HFF-Myc (cell line): ENCODE results near the gene PFKP.
"Not testable (repeated sequence)": the region's sequence is repeated elsewhere in the genome, so short reads cannot be mapped to it uniquely, and the experiment has no call there.

Experiments used
- DNase-seq: peaks from one replicate; pipeline ENCODE4 v3.0.0-alpha.2; 2011; ENCODE audit warnings: low read depth; ENCODE audit errors: extremely low read depth
- H3K4me3 ChIP-seq: replicated peaks from 2 replicates; pipeline ENCODE4 v1.5.1; 2011; ENCODE audit warnings: low read depth, mild to moderate bottlenecking, control low read depth, low read length
- TF ChIP-seq, protein P1 (sequence below): IDR thresholded peaks from 2 replicates; pipeline ENCODE4 v1.5.1; 2012; ENCODE audit warnings: mild to moderate bottlenecking, low read depth, low read length, control low read depth; ENCODE audit errors: missing control alignments

Gene PFKP

GRCh38 chr10:3165196-3165595, 97.8 kb downstream of the PFKP start:
- H3K4me3 ChIP-seq, result no peak overlapping the region
- TF ChIP-seq, protein P1, sequence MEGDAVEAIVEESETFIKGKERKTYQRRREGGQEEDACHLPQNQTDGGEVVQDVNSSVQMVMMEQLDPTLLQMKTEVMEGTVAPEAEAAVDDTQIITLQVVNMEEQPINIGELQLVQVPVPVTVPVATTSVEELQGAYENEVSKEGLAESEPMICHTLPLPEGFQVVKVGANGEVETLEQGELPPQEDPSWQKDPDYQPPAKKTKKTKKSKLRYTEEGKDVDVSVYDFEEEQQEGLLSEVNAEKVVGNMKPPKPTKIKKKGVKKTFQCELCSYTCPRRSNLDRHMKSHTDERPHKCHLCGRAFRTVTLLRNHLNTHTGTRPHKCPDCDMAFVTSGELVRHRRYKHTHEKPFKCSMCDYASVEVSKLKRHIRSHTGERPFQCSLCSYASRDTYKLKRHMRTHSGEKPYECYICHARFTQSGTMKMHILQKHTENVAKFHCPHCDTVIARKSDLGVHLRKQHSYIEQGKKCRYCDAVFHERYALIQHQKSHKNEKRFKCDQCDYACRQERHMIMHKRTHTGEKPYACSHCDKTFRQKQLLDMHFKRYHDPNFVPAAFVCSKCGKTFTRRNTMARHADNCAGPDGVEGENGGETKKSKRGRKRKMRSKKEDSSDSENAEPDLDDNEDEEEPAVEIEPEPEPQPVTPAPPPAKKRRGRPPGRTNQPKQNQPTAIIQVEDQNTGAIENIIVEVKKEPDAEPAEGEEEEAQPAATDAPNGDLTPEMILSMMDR, result no peak
- DNase-seq, result no peak

DNA sequence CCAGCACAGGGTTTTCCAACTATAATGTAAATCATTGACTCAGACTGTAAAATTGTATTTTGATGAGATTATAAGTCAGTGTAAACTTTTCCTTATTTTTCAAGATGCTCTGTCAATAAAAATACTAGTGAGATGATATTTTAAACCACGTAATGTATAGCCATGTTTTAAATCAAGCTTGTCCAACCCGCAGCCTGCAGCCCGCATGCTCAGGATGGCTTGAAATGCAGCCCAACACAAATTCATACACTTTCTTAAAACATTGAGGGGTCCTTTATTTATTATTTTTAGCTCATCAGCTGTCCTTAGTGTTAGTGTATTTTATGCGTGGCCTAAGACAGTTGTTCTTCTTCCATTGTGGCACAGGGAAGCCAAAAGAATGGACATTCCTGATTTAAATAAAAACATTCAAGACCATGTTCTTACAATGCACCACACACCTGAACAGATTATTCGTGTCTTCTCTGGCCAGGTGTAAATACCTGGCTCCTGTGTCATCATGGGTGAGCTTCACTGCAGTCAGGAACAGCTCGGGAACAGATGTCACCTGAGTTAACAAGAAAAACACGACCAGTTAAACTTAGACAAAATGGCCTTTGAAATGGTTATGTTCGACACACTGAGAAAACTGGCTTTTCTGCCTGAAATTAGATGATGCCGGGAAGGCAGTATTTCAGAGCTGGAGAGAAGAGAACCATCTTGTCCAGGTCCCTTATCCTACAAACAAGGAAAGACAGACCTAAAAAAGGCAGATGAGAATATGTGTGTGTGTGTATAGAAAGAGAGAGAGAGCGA, 99.3 kb downstream of the PFKP start:
- TF ChIP-seq, protein P1, result no peak
- no peak overlapping the region for H3K4me3 ChIP-seq
- DNase-seq, result no peak

DNA sequence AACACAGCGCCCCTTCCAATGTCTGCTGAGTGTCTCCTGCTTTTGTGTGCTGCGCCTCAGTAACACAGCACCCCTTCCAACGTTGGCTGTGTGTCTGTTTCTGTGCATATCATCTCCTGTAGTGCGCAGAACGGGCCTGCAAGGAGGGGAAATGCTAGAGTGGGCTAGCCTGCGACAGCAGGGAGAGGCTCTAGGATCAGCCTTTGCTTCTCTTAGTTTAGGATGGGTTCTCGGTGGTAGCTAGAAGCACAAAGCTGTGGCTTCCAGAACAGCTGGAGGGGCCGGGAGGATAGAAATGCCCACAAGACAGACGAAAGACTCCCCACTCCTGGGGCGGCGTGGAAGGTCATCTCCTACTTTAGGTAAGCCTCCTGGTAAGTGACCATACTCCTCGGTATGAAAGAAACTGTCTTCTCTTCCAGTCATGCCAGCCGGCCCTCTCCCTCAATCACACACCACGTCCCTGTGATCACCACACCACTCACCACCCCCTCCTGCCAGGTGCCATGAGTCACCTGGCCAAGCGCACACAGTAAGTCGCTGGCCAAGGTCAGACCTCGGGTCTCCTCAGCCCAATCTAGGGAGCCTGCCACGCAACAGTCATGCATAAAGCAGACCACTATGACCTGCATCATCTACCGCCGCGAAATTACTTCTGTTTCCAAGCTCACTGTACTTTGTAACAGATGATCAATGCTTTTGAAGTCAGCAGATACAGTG, 100.4 kb downstream of the PFKP start:
- TF ChIP-seq, protein P1, result no peak
- no peak overlapping the region for H3K4me3 ChIP-seq
- DNase-seq, result no peak

DNA sequence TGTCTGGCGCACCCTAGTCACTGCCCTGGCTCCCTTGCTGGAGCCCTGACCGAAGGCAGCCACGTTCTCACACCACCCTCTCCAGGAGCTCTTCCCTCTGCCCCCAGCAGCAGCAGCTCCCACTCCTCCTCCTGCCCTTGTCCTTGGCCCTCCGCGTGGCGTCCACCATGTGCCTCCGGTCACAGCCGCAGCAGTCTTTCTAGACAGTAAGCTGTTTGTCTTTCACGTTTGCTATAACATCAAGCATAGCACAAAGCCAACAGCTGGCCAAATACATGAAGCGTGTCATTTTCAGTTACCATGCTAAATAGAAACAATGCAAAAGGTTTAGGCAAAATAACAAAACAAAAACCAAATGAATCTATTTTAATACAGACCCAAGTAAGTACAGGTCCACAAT, 101.9 kb downstream of the PFKP start:
- H3K4me3 ChIP-seq, result no peak overlapping the region
- TF ChIP-seq, protein P1, result no peak
- DNase-seq, result no peak

DNA sequence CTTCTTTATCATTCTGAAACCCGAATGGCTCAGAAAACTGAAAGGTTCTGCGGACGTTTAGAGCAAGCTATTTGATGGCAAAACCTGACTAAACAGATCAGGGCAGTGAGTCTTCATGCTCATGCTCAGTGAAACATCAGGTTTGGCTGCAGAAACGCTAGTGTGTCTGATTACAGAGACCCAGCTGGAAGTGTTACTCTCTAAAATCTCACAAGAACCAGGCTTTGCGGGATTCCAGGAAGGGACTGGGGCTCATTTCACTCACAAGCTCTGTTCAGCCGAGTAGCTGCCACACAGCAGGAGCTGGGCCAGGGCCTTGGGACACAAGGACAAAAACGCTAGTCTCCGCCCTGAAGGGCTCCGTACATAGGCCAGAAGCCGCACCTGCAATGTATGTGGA, 102.3 kb downstream of the PFKP start:
- TF ChIP-seq, protein P1, result no peak
- no peak for DNase-seq
- no peak overlapping the region for H3K4me3 ChIP-seq

DNA sequence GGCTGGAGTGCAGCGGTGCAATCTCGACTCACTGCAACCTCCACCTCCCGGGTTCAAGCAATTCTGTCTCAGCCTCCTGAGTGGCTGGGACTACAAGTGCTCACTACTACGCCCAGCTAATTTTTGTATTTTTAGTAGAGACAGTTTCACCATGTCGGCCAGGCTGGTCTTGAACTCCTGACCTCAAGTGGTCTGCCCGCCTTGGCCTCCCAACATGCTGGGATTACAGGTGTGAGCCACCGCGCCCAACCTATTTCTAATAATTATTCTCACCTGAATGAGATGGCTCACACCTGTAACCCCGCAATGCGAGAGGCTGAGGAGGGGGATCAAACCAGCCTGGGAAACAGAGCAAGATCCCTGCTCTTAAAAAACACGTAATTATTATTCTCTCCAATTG, 104.1 kb downstream of the PFKP start:
- H3K4me3 ChIP-seq, result peak overlapping the region; percentile 70
- DNase-seq, result not testable (repeated sequence)

DNA sequence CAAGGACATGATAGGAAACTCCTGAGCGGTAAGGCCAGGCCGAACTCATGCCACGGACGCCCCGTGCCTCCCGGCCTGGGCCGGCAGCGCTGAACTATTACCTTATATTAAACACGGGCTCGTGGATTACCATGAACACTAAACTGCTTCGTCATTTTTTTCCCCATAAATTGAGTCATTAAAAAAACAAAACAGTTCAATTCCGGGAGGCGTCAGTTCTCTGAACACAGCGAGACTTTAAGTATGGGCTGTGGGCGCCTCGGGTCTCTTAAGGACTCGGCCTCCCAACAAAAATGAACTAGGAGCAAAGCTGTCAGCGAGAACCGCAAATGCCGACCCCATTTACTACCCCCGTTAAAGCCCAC, 104.7 kb downstream of the PFKP start:
- peak overlapping the region; percentile 70 for H3K4me3 ChIP-seq
- TF ChIP-seq, protein P1, result no peak
- peak; percentile 6 for DNase-seq
